GM23338 (cell line): ENCODE measurements around the gene SLCO3A1. TPM values are rescaled to one million over a fixed set of nuclear protein-coding genes. Genes with fewer than 3 reads are reported as not detected.

Source experiments
- ATAC-seq: fragments of 200-7000 bp; cut with Tn5 transposase; 3 replicates; pipeline ENCODE4 v1.9.1; 2020
- DNase-seq: peaks from one replicate; pipeline ENCODE4 v3.0.0-alpha.2; 2015; ENCODE audit warnings: low spot score
- H2AFZ ChIP-seq: fragments of 200-600 bp; sonication (generic); 2 replicates; pipeline ENCODE4 v1.8.0; 2016; ENCODE audit warnings: antibody characterized with exemption, mild to moderate bottlenecking, moderate library complexity
- H3F3A ChIP-seq: fragments of 200-600 bp; sonication (generic); replicated peaks from 2 replicates; pipeline ENCODE4 v1.8.0; 2017; ENCODE audit warnings: antibody characterized with exemption, mixed run types, low read depth
- H3K27ac ChIP-seq: fragments of 200-600 bp; sonication (generic); 2 replicates; pipeline ENCODE4 v1.6.1; 2016; ENCODE audit warnings: low read depth
- H3K27me3 ChIP-seq: fragments of 200-600 bp; sonication (generic); 2 replicates; pipeline ENCODE4 v1.8.0; 2016; ENCODE audit warnings: mild to moderate bottlenecking, mixed run types, moderate library complexity; ENCODE audit not compliant: insufficient read depth
- H3K36me3 ChIP-seq: fragments of 200-600 bp; sonication (generic); 2 replicates; pipeline ENCODE4 v1.8.0; 2016; ENCODE audit warnings: mild to moderate bottlenecking; ENCODE audit not compliant: insufficient read depth
- H3K4me1 ChIP-seq: fragments of 200-600 bp; sonication (generic); 2 replicates; pipeline ENCODE4 v1.8.0; 2016; ENCODE audit warnings: mild to moderate bottlenecking, moderate library complexity; ENCODE audit not compliant: insufficient read depth
- H3K4me2 ChIP-seq: fragments of 200-600 bp; sonication (generic); 2 replicates; pipeline ENCODE4 v1.7.1; 2017; ENCODE audit warnings: mixed run types
- H3K4me3 ChIP-seq: fragments of 200-600 bp; sonication (generic); 2 replicates; pipeline ENCODE4 v1.6.1; 2016; ENCODE audit warnings: mixed run types
- H3K79me2 ChIP-seq: fragments of 200-600 bp; sonication (generic); replicated peaks from 2 replicates; pipeline ENCODE4 v1.8.0; 2017; ENCODE audit warnings: mild to moderate bottlenecking; ENCODE audit not compliant: insufficient read depth
- H3K9me2 ChIP-seq: fragments of 200-600 bp; sonication (generic); 2 replicates; pipeline ENCODE4 v1.8.0; 2017; ENCODE audit not compliant: insufficient read depth
- H4K20me1 ChIP-seq: fragments of 200-600 bp; sonication (generic); replicated peaks from 2 replicates; pipeline ENCODE4 v1.8.0; 2017; ENCODE audit warnings: mild to moderate bottlenecking; ENCODE audit not compliant: insufficient read depth
- H3K27ac Mint-ChIP-seq: 2 replicates; pipeline ENCODE4 v1.8.0; 2020; ENCODE audit warnings: inconsistent platforms, mild to moderate bottlenecking, moderate library complexity, mixed read lengths
- H3K27me3 Mint-ChIP-seq: 3 replicates; pipeline ENCODE4 v1.8.0; 2022; ENCODE audit warnings: low read depth, mild to moderate bottlenecking, moderate library complexity, mixed read lengths, inconsistent platforms; ENCODE audit not compliant: insufficient read depth, poor library complexity
- H3K36me3 Mint-ChIP-seq: 3 replicates; pipeline ENCODE4 v1.8.0; 2021; ENCODE audit warnings: low read depth, mild to moderate bottlenecking, inconsistent platforms, moderate library complexity, mixed read lengths
- H3K4me1 Mint-ChIP-seq: 3 replicates; pipeline ENCODE4 v1.8.0; 2020; ENCODE audit warnings: mild to moderate bottlenecking, inconsistent platforms, mixed read lengths
- H3K4me3 Mint-ChIP-seq: 3 replicates; pipeline ENCODE4 v1.8.0; 2021; ENCODE audit warnings: moderate library complexity, mild to moderate bottlenecking, inconsistent platforms, mixed read lengths
- H3K9me3 Mint-ChIP-seq: 3 replicates; pipeline ENCODE4 v1.8.0; 2020; ENCODE audit warnings: moderate library complexity, mild to moderate bottlenecking, inconsistent platforms, mixed read lengths
- CREB1 ChIP-seq: fragments of 250-450 bp; sonication (Bioruptor Pico); IDR thresholded peaks from 2 replicates; pipeline ENCODE4 v1.5.0; 2020; ENCODE audit warnings: low read depth, mild to moderate bottlenecking, moderate library complexity
- POLR2AphosphoS5 ChIP-seq: IDR thresholded peaks from 2 replicates; pipeline ENCODE4 v1.6.1; 2016; ENCODE audit warnings: antibody characterized with exemption, low read depth
- ZNF114 ChIP-seq: fragments of 250-450 bp; sonication (Bioruptor Pico); IDR thresholded peaks from 2 replicates; pipeline ENCODE4 v1.5.0; 2020; ENCODE audit warnings: mild to moderate bottlenecking, moderate library complexity
- ZNF331 ChIP-seq: fragments of 250-450 bp; sonication (Bioruptor Pico); IDR thresholded peaks from 2 replicates; pipeline ENCODE4 v1.5.0; 2020; ENCODE audit warnings: low read depth, mild to moderate bottlenecking, moderate library complexity
- polyA plus RNA-seq: library from polyadenylated mRNA; unstranded; fragments of >200 nt; fragmentation: Nextera tagmentation; extraction: Ambion mirVana; gene quantifications from 2 replicates; pipeline ENCODE4 v1.2.1, GENCODE V29; 2016
- total RNA-seq: library from RNA; depleted of rRNA; stranded (reverse); fragments of >200 nt; shearing (Covaris generic); gene quantifications from 2 replicates; pipeline ENCODE4 v1.2.3, GENCODE V29; 2014
- TF ChIP-seq, protein P1 (sequence below): IDR thresholded peaks from one replicate; pipeline ENCODE4 v1.6.1; 2018; ENCODE audit warnings: antibody characterized with exemption; ENCODE audit not compliant: unreplicated experiment
- TF ChIP-seq, protein P2 (sequence below): fragments of 250-450 bp; sonication (Bioruptor Pico); IDR thresholded peaks from 2 replicates; pipeline ENCODE4 v1.5.0; 2020; ENCODE audit warnings: mild to moderate bottlenecking, moderate library complexity

The SLCO3A1 gene
- total and polyA plus RNA-seq, 2 experiments from 2014 or later: 7.3 to 9.4 TPM

DNA sequence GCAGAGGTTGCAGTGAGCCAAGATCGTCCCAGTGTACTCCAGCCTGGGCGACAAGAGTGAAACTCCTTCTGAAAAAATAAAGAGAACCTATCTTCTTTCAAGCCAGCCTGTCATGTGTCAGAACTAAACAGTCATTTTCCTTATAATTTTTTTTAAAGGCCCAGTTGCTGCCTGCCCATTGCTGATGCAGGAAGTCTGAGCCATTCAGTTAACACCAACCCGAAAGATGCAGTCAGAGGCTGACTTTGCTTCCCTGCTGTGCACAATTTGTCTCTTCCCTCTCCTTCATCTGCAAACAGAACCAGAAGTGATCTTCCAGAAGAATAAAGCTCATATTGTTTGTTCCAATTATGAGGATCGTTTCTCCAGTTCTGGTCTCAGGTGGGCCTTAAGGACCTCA lies 220.6 kb downstream of the SLCO3A1 start (continued):
- TF ChIP-seq, protein P1, sequence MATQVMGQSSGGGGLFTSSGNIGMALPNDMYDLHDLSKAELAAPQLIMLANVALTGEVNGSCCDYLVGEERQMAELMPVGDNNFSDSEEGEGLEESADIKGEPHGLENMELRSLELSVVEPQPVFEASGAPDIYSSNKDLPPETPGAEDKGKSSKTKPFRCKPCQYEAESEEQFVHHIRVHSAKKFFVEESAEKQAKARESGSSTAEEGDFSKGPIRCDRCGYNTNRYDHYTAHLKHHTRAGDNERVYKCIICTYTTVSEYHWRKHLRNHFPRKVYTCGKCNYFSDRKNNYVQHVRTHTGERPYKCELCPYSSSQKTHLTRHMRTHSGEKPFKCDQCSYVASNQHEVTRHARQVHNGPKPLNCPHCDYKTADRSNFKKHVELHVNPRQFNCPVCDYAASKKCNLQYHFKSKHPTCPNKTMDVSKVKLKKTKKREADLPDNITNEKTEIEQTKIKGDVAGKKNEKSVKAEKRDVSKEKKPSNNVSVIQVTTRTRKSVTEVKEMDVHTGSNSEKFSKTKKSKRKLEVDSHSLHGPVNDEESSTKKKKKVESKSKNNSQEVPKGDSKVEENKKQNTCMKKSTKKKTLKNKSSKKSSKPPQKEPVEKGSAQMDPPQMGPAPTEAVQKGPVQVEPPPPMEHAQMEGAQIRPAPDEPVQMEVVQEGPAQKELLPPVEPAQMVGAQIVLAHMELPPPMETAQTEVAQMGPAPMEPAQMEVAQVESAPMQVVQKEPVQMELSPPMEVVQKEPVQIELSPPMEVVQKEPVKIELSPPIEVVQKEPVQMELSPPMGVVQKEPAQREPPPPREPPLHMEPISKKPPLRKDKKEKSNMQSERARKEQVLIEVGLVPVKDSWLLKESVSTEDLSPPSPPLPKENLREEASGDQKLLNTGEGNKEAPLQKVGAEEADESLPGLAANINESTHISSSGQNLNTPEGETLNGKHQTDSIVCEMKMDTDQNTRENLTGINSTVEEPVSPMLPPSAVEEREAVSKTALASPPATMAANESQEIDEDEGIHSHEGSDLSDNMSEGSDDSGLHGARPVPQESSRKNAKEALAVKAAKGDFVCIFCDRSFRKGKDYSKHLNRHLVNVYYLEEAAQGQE: no peak

DNA sequence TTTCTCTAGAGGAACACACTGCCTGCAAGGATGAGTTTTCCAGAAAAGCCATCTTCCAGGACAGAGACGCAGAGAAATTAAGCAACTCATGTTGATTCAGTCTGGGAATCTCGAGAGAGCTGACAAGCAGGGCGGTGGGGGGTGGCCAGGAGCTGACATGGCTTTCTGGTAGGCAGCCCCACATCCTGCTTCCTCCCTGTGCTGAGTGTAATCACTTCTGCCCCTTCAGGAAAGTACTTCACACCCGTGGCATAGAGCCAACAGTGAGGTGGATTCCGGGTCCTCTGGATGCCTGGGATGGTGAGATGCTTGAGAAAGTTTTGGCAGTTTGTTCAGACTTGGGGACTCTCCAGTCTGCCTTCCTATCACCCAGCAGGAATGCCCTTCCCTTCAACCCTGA lies 221.1 kb downstream of the SLCO3A1 start:
- Mint-ChIP-seq H3K4me1 (peaks cover 9% of the 10 kb centered on the region), H3K4me3 (no peak overlapping the region), H3K9me3 (no peaks in the 10 kb centered on the region), H3K36me3 (no peaks in the 10 kb centered on the region), H3K27ac (no peak overlapping the region), H3K27me3 (peaks cover 8% of the 10 kb centered on the region)
- Histone ChIP-seq H3K27ac (no peak overlapping the region), H3K4me1 (no peaks in the 10 kb centered on the region), H3K79me2 (peaks cover 4% of the 10 kb centered on the region; the same call in 1 of the 2 replicates), H4K20me1 (no peaks in the 10 kb centered on the region; the same call in 1 of the 2 replicates), H3K9me2 (no peaks in the 10 kb centered on the region), H3K36me3 (no peaks in the 10 kb centered on the region), H3K4me3 (no peak overlapping the region), H3F3A (no peaks in the 10 kb centered on the region), H2AFZ (no peak overlapping the region), H3K27me3 (no peaks in the 10 kb centered on the region), H3K4me2 (0 out of 2 replicates have a peak overlapping the region, but pooled peaks have one; percentile 41)
- DNase-seq (no peak), ATAC-seq (no peak)
- no peak for TF ChIP-seq POLR2AphosphoS5

DNA sequence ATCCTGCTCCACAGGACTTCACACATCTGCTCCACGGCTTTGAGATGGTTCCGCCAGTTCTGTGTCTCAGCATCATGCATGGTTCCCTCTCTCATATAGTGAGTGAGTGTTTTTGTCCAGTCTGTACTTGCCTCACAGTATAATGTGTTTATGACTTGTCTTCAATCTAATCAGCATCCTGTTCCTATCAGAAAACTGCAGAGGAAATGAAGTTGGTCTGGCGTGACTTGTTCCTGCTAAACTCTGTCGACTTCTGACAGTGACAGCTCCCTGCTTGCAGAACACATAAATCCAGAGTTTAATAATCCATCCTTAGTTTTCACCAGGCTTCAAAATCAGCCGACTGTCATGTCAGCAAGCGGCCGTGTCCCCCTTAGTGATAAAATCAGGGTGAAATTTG lies 222.3 kb downstream of the SLCO3A1 start:
- H3K36me3 ChIP-seq: no peaks in the 10 kb centered on the region
- H3K36me3 Mint-ChIP-seq: no peaks in the 10 kb centered on the region
- no peak overlapping the region for H3K27ac ChIP-seq
- H3K4me1 ChIP-seq: no peaks in the 10 kb centered on the region
- peaks cover 3% of the 10 kb centered on the region; the same call in 1 of the 2 replicates for H3K79me2 ChIP-seq
- peaks cover 8% of the 10 kb centered on the region for H3K27me3 Mint-ChIP-seq
- H3K9me2 ChIP-seq: no peaks in the 10 kb centered on the region
- H3K9me3 Mint-ChIP-seq: no peaks in the 10 kb centered on the region
- ATAC-seq (no peak), DNase-seq (no peak)
- no peak overlapping the region for H3K27ac Mint-ChIP-seq
- H3K4me3 ChIP-seq: no peak overlapping the region
- H3K4me1 Mint-ChIP-seq: peaks cover 9% of the 10 kb centered on the region
- H3K4me2 ChIP-seq: no peak overlapping the region
- H3K27me3 ChIP-seq: no peaks in the 10 kb centered on the region
- no peaks in the 10 kb centered on the region; the same call in 1 of the 2 replicates for H4K20me1 ChIP-seq
- no peak overlapping the region for H3K4me3 Mint-ChIP-seq
- H2AFZ ChIP-seq: no peak overlapping the region
- no peaks in the 10 kb centered on the region for H3F3A ChIP-seq
- TF ChIP-seq CREB1 (CRISPR knock-in tag) (no peak), ZNF114 (no peak), ZNF331 (CRISPR knock-in tag) (no peak), POLR2AphosphoS5 (no peak)
- TF ChIP-seq, protein P1: no peak
- TF ChIP-seq, protein P2, sequence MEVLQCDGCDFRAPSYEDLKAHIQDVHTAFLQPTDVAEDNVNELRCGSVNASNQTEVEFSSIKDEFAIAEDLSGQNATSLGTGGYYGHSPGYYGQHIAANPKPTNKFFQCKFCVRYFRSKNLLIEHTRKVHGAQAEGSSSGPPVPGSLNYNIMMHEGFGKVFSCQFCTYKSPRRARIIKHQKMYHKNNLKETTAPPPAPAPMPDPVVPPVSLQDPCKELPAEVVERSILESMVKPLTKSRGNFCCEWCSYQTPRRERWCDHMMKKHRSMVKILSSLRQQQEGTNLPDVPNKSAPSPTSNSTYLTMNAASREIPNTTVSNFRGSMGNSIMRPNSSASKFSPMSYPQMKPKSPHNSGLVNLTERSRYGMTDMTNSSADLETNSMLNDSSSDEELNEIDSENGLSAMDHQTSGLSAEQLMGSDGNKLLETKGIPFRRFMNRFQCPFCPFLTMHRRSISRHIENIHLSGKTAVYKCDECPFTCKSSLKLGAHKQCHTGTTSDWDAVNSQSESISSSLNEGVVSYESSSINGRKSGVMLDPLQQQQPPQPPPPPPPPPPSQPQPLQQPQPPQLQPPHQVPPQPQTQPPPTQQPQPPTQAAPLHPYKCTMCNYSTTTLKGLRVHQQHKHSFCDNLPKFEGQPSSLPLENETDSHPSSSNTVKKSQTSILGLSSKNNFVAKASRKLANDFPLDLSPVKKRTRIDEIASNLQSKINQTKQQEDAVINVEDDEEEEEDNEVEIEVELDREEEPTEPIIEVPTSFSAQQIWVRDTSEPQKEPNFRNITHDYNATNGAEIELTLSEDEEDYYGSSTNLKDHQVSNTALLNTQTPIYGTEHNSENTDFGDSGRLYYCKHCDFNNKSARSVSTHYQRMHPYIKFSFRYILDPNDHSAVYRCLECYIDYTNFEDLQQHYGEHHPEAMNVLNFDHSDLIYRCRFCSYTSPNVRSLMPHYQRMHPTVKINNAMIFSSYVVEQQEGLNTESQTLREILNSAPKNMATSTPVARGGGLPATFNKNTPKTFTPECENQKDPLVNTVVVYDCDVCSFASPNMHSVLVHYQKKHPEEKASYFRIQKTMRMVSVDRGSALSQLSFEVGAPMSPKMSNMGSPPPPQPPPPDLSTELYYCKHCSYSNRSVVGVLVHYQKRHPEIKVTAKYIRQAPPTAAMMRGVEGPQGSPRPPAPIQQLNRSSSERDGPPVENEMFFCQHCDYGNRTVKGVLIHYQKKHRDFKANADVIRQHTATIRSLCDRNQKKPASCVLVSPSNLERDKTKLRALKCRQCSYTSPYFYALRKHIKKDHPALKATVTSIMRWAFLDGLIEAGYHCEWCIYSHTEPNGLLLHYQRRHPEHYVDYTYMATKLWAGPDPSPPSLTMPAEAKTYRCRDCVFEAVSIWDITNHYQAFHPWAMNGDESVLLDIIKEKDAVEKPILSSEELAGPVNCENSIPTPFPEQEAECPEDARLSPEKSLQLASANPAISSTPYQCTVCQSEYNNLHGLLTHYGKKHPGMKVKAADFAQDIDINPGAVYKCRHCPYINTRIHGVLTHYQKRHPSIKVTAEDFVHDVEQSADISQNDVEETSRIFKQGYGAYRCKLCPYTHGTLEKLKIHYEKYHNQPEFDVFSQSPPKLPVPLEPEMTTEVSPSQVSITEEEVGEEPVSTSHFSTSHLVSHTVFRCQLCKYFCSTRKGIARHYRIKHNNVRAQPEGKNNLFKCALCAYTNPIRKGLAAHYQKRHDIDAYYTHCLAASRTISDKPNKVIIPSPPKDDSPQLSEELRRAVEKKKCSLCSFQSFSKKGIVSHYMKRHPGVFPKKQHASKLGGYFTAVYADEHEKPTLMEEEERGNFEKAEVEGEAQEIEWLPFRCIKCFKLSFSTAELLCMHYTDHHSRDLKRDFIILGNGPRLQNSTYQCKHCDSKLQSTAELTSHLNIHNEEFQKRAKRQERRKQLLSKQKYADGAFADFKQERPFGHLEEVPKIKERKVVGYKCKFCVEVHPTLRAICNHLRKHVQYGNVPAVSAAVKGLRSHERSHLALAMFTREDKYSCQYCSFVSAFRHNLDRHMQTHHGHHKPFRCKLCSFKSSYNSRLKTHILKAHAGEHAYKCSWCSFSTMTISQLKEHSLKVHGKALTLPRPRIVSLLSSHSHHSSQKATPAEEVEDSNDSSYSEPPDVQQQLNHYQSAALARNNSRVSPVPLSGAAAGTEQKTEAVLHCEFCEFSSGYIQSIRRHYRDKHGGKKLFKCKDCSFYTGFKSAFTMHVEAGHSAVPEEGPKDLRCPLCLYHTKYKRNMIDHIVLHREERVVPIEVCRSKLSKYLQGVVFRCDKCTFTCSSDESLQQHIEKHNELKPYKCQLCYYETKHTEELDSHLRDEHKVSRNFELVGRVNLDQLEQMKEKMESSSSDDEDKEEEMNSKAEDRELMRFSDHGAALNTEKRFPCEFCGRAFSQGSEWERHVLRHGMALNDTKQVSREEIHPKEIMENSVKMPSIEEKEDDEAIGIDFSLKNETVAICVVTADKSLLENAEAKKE (CRISPR knock-in tag): no peak
